Jurkat, Clone E6-1 (cell line): ENCODE data around the gene C10orf120.

ENCODE experiments used
- DNase-seq: peaks from one replicate; pipeline ENCODE4 v3.0.0-alpha.2; 2011; ENCODE audit warnings: low read depth, low spot score
- H3K4me3 ChIP-seq: 2 replicates; pipeline ENCODE4 v1.5.1; 2011; ENCODE audit warnings: mild to moderate bottlenecking, low read length, control low read depth, moderate library complexity

Gene C10orf120

GRCh38 chr10:122706947-122707346 lies 7.3 kb upstream of the C10orf120 start:
- no peak overlapping the region for H3K4me3 ChIP-seq
- no peak for DNase-seq

- no peak overlapping the region for H3K4me3 ChIP-seq
- DNase-seq = no peak
Observed at GRCh38 chr10:122706467-122706866, 6.8 kb upstream of the C10orf120 start.

- DNase-seq = peak; percentile 54
- no peak overlapping the region for H3K4me3 ChIP-seq
Observed at GRCh38 chr10:122703483-122704448, 4.1 kb upstream of the C10orf120 start.

- DNase-seq = no peak
- H3K4me3 ChIP-seq = no peak overlapping the region
Observed at GRCh38 chr10:122702275-122702674, 2.6 kb upstream of the C10orf120 start.

GRCh38 chr10:122701652-122702051 lies 2.0 kb upstream of the C10orf120 start:
- no peak overlapping the region for H3K4me3 ChIP-seq
- no peak for DNase-seq

GRCh38 chr10:122696687-122697086 lies 3.0 kb downstream of the C10orf120 start:
- peak; percentile 75 for DNase-seq
- H3K4me3 ChIP-seq = no peak overlapping the region

GRCh38 chr10:122692744-122693143 lies 6.9 kb downstream of the C10orf120 start:
- DNase-seq = no peak
- no peak overlapping the region for H3K4me3 ChIP-seq

GRCh38 chr10:122689146-122689820 lies 10.4 kb downstream of the C10orf120 start:
- H3K4me3 ChIP-seq = no peak overlapping the region
- no peak for DNase-seq

- H3K4me3 ChIP-seq = no peak overlapping the region
- DNase-seq = no peak
Observed at GRCh38 chr10:122688293-122688989, 11.2 kb downstream of the C10orf120 start.

GRCh38 chr10:122682522-122682921 lies 17.1 kb downstream of the C10orf120 start:
- no peak for DNase-seq
- no peak overlapping the region for H3K4me3 ChIP-seq

GRCh38 chr10:122678266-122678665 lies 21.4 kb downstream of the C10orf120 start:
- no peak for DNase-seq
- H3K4me3 ChIP-seq = no peak overlapping the region

- no peak for DNase-seq
- no peak overlapping the region for H3K4me3 ChIP-seq
Observed at GRCh38 chr10:122675278-122675677, 24.4 kb downstream of the C10orf120 start.

- no peak overlapping the region for H3K4me3 ChIP-seq
- no peak for DNase-seq
Observed at GRCh38 chr10:122674781-122675180, 24.9 kb downstream of the C10orf120 start.

GRCh38 chr10:122673731-122674130 lies 25.9 kb downstream of the C10orf120 start:
- DNase-seq = no peak
- H3K4me3 ChIP-seq = no peak overlapping the region

GRCh38 chr10:122673269-122673668 lies 26.4 kb downstream of the C10orf120 start:
- H3K4me3 ChIP-seq = no peak overlapping the region
- DNase-seq = no peak

- H3K4me3 ChIP-seq = no peak overlapping the region
- no peak for DNase-seq
Observed at GRCh38 chr10:122672655-122673054, 27.0 kb downstream of the C10orf120 start.

- DNase-seq = no peak
- no peak overlapping the region for H3K4me3 ChIP-seq
Observed at GRCh38 chr10:122671355-122671754, 28.3 kb downstream of the C10orf120 start.

- H3K4me3 ChIP-seq = no peak overlapping the region
- DNase-seq = no peak
Observed at GRCh38 chr10:122669842-122670241, 29.8 kb downstream of the C10orf120 start.

GRCh38 chr10:122669045-122669444 lies 30.6 kb downstream of the C10orf120 start:
- no peak overlapping the region for H3K4me3 ChIP-seq
- DNase-seq = no peak

GRCh38 chr10:122665946-122666345 lies 33.7 kb downstream of the C10orf120 start:
- no peak for DNase-seq
- no peak overlapping the region for H3K4me3 ChIP-seq
